GM18502 (cell line): ENCODE results near the gene AGL.
"Not testable (repeated sequence)": the region's sequence is repeated elsewhere in the genome, so short reads cannot be mapped to it uniquely, and the experiment has no call there.

Source experiments
- ATAC-seq: cut with Tn5 transposase; IDR thresholded peaks from one replicate; pipeline ENCODE4 v1.9.1; 2021; ENCODE audit warnings: mild to moderate bottlenecking; ENCODE audit not compliant: unreplicated experiment, poor library complexity

The AGL gene

GRCh38 chr1:99850459-99851291, 514 bp downstream of the AGL start:
- no peak for ATAC-seq

DNA sequence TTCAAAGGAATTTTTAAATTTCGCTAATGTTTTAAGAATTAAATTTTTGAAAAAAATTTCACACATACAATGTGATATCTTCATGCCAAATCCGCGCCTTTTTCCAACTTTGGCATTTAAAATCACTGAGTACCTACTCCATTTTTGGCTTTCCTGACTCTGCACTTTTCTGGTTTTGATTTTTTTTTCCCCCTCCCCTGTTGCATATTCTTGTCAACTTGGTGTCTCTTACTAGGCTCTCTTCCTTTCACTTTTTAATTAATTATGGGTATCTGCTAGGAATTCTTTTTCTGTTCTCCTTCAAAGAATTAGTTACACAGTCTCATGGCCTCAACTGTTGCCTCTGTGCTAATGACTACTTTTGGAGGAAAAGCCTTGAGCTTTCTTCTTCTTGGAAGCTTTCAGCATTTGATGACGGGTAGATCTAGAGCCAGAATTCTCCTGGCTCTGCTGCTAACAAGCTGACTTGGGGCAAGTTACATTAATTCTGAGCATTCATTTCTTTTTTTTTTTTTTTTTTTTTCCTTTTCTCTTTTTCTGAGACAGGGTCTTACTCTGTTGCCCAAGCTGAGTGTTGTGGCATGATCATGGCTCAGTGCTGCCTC, 1.8 kb downstream of the AGL start:
- no peak for ATAC-seq

DNA sequence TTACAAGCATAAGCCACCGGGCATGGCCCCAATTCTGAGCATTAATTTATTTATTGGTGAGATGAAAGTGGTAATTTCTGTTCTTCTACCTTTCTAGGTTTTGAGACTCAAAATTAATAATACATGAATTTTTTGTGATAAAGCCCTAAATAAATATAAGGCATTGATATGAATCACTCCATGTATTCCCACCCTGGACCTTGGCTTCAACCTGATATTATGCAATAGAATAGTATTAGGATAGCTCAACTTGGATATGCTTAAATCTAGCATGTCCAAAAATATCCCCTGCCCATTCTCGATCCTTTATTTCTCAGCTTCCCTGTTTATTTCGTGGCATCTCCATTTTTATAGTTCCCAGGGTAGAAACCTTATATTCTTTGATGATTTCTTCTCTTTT, 2.5 kb downstream of the AGL start:
- ATAC-seq, result no peak

GRCh38 chr1:99855914-99856450, 5.8 kb downstream of the AGL start:
- no peak for ATAC-seq

GRCh38 chr1:99857041-99857440, 6.9 kb downstream of the AGL start:
- ATAC-seq, result not testable (repeated sequence)

DNA sequence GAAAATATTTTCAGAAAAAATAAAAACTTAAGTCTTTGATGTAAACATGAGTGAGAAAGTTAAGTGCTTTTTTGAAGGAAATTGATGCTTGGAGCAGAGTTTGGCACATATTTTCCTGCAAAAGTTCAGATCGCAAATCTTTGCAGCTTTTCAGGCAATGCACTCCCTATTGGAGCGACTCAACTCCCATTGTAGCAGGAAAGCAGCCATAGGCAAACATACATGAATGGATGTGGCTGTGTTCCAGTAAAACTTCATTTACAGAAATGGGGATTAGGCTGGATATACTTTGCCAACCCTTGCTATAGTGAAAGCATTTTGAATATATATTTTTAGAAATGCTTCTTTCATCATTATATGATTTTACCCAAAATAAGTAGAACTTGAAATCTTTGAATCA, 8.1 kb downstream of the AGL start:
- no peak for ATAC-seq

DNA sequence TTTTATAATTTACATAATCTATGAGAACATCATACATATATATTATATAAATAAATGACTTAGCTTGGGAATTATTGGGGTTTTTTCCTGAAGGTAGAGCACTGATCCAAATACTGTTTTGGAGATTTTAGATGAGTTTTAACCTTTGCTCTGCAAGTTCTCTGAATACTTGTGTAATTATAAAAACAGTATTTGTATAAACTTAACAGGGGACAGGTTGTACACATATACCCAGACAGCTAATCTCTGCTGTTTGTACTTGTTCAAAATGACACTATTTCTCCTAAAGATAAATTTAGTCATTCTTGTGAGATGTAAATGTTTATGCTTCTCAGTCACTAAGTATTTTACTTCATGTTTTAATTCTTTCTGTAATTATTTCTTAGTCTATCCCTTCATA, 8.7 kb downstream of the AGL start:
- no peak for ATAC-seq

GRCh38 chr1:99860703-99861102, 10.5 kb downstream of the AGL start:
- ATAC-seq, result no peak

- no peak for ATAC-seq
These were observed 17.5 kb downstream of the AGL start for GRCh38 chr1:99867682-99868081.

- ATAC-seq, result no peak
These were observed 19.1 kb downstream of the AGL start for GRCh38 chr1:99869304-99869703.

DNA sequence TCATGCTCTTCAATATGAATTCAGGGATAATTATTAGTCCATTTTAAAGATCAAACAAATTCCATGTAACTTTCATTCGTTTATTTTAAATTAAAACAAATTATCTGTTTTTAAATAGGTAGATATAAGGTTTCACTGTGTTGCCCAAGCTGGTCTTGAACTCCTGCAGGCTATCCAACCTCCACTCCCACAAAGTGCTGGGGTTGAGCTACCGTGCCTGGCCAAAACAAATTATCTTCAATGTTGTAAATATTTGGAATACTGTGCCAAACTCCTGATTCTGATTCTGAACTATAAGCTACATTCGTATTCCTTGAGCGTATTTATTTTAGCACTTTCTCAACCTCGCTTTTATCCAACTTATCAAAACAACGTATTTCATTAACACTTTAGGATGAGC, 19.6 kb downstream of the AGL start:
- no peak for ATAC-seq

GRCh38 chr1:99872063-99872462, 21.9 kb downstream of the AGL start:
- ATAC-seq, result no peak

GRCh38 chr1:99877568-99877967, 27.4 kb downstream of the AGL start:
- ATAC-seq, result no peak

DNA sequence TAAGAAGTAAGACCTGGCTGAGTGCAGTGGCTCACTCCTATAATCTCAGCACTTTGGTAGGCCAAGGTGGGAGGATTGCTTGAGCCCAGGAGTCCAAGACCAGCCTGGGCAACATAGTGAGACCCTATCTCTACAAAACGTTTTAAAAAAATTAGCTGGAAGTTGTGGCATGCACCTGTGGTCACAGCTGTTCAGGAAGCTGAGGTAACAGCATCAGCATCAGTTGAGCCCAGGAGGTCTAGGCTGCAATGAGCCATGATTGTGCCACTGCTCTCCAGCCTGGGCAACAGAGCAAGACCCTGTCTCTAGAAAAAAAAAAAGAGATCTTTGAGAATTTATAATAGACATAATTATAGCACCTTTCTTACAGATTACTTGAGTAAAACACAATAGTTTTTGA, 36.0 kb downstream of the AGL start:
- no peak for ATAC-seq

GRCh38 chr1:99886841-99887240, 36.7 kb downstream of the AGL start:
- ATAC-seq, result no peak

- ATAC-seq, result no peak
These were observed 37.7 kb downstream of the AGL start for GRCh38 chr1:99887890-99888289.

GRCh38 chr1:99891997-99892396, 41.8 kb downstream of the AGL start:
- ATAC-seq, result no peak

GRCh38 chr1:99903278-99903677, 53.1 kb downstream of the AGL start:
- not testable (repeated sequence) for ATAC-seq

DNA sequence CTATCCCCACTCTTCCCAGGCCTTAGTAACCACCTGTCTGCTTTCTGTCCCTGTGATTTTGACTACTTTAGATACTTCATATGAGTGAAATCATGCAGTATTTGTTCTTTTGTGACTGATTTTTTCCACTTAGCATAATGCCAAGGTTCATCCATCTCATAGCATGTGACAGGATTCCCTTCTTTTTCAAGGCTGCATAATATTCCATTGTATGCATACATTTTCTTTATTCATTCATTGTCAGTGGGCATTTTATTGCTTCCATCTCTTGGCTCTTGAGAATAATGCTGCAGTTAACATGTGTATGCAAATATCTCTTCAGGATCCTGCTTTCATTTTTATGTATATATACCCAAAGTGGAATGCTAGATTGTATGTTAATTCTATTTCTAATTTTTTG, 56.4 kb downstream of the AGL start:
- ATAC-seq, result no peak

- ATAC-seq, result no peak
These were observed 67.1 kb downstream of the AGL start for GRCh38 chr1:99917214-99917613.

GRCh38 chr1:99919220-99919619, 69.1 kb downstream of the AGL start:
- no peak for ATAC-seq

DNA sequence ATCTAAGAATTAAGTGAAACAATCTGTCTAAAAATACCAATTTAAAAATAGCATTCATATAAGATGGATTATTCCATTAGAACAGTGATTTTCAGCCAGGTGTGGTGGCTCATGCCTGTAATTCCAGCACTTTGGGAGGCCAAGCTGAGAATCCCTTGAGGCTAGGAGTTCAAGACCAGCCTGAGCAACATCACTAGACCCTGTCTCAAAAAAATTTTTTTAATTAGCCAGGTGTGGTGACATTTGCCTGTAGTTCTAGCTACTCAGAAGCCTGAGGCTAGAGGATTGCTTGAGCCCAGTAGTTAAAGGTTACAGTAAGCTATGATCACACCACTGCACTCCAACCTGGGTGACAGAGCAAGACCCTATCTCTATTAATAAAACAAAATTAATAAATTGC, 84.6 kb downstream of the AGL start:
- ATAC-seq, result no peak
